HepG2 (cell line): ENCODE measurements around the gene TBC1D16. TPM values are rescaled to one million over a fixed set of nuclear protein-coding genes. Genes with fewer than 3 reads are reported as not detected.

ENCODE experiments used
- ATAC-seq: fragments of 200-7000 bp; cut with Tn5 transposase; 3 replicates; pipeline ENCODE4 v1.9.1; 2020; ENCODE audit warnings: mild to moderate bottlenecking, moderate library complexity
- BruUV-seq: library from RNA; stranded (reverse); fragments of 400-500 nt; replicated peaks from 2 replicates; lab custom pipeline; 2021; lab: Mats Ljungman, UMichigan
- CTCF ChIA-PET: fragments of 300-600 bp; formaldehyde crosslinking; extraction: SDS; loops from one replicate; lab custom pipeline; 2021; ENCODE audit warnings: low total read pairs, inconsistent platforms, low intra/inter-chr PET ratio; lab: Yijun Ruan, JAX
- POLR2A ChIA-PET: fragments of 350-600 bp; sonication (Branson Sonifier 250); formaldehyde crosslinking; loops from one replicate; lab custom pipeline; 2020; ENCODE audit warnings: antibody characterized with exemption, inconsistent platforms; lab: Yijun Ruan, JAX
- DNase-seq: peaks from one replicate; pipeline ENCODE4 v3.0.0-alpha.2; 2015; ENCODE audit warnings: low spot score
- FAIRE-seq: peaks from 3 replicates; lab custom pipeline; 2011; peaks lifted over from hg19 to GRCh38; lab: Jason Lieb, UNC
- H2AFZ ChIP-seq: one replicate; pipeline ENCODE4 v1.6.1; 2011; ENCODE audit warnings: low read length, inconsistent platforms
- H3K27ac ChIP-seq: fragments of 300-600 bp; 3 replicates; pipeline ENCODE4 v1.8.0; 2011; ENCODE audit warnings: mixed run types, mild to moderate bottlenecking, mixed read lengths, low read length, inconsistent platforms; ENCODE audit not compliant: insufficient read depth; ENCODE audit errors: extremely low read length
- H3K27me3 ChIP-seq, 2 experiments: fragments of 200-600 bp in 1 of 2; 2 replicates in 1 of 2; 3 replicates in 1 of 2; pipeline versions ENCODE4 v1.6.0 to v1.8.0; 2011; ENCODE audit warnings: low read length in 2 of 2, mild to moderate bottlenecking in 2 of 2, moderate library complexity in 2 of 2, inconsistent platforms in 1 of 2; ENCODE audit not compliant: insufficient read depth in 2 of 2, control insufficient read depth in 1 of 2
- H3K36me3 ChIP-seq, 2 experiments: fragments of 200-600 bp in 1 of 2; replicated peaks in 1 of 2; 2 replicates in 1 of 2; 3 replicates in 1 of 2; pipeline versions ENCODE4 v1.5.1 to v1.8.0; 2011; ENCODE audit warnings: low read length in 2 of 2, inconsistent platforms in 1 of 2; ENCODE audit not compliant: insufficient read depth in 2 of 2, control insufficient read depth in 1 of 2
- H3K4me1 ChIP-seq: 2 replicates; pipeline ENCODE4 v1.5.1; 2012; ENCODE audit warnings: low read length, inconsistent platforms; ENCODE audit not compliant: insufficient read depth
- H3K4me2 ChIP-seq: 2 replicates; pipeline ENCODE4 v1.6.0; 2011; ENCODE audit warnings: low read depth, low read length, inconsistent platforms
- H3K4me3 ChIP-seq, 3 experiments: fragments of 200-600 bp in 1 of 3; sonication (generic), shearing (Covaris generic) in 1 of 3; replicated peaks in 1 of 3; 2 replicates each; pipeline ENCODE4 v1.5.1; 2011 to 2016; ENCODE audit warnings: low read length in 3 of 3, inconsistent platforms in 2 of 3, low read depth in 2 of 3, mild to moderate bottlenecking in 2 of 3, control low read depth in 1 of 3, mixed read lengths in 1 of 3; ENCODE audit not compliant: insufficient read depth in 1 of 3
- H3K79me2 ChIP-seq: one replicate; pipeline ENCODE4 v1.6.1; 2011; ENCODE audit warnings: low read length, inconsistent platforms; ENCODE audit not compliant: insufficient read depth
- H3K9ac ChIP-seq: 2 replicates; pipeline ENCODE4 v1.6.0; 2011; ENCODE audit warnings: mild to moderate bottlenecking, low read depth, low read length, inconsistent platforms; ENCODE audit not compliant: insufficient read depth
- H3K9me3 ChIP-seq: 2 replicates; pipeline ENCODE4 v1.5.1; 2012; ENCODE audit warnings: mild to moderate bottlenecking, low read length
- H4K20me1 ChIP-seq: 2 replicates; pipeline ENCODE4 v1.6.0; 2011; ENCODE audit warnings: inconsistent platforms, mild to moderate bottlenecking, low read length, moderate library complexity; ENCODE audit not compliant: insufficient read depth
- AGO2 ChIP-seq: fragments of 200-400 bp; formaldehyde crosslinking; optimal IDR thresholded peaks from 2 replicates; pipeline ENCODE3; 2017; ENCODE audit warnings: mild to moderate bottlenecking, low read depth, low read length, moderate library complexity
- BCL6 ChIP-seq: IDR thresholded peaks from 2 replicates; pipeline ENCODE4 v1.6.1; 2016; ENCODE audit warnings: missing genetic modification reagents, missing compliant biosample characterization
- FOXM1 ChIP-seq: sonication (generic); formaldehyde crosslinking; IDR thresholded peaks from 2 replicates; pipeline ENCODE4 v1.5.0; 2020; ENCODE audit warnings: missing genetic modification reagents
- FOXO4 ChIP-seq: sonication (generic); formaldehyde crosslinking; conservative IDR thresholded peaks from 2 replicates; pipeline ENCODE4 v1.8.1; 2023; ENCODE audit warnings: missing genetic modification reagents
- KLF9 ChIP-seq: IDR thresholded peaks from 2 replicates; pipeline ENCODE4 v1.6.1; 2016; ENCODE audit warnings: low read depth
- SNRNP70 ChIP-seq: fragments of 200-400 bp; formaldehyde crosslinking; IDR thresholded peaks from 2 replicates; pipeline ENCODE4 v1.6.1; 2017; ENCODE audit warnings: mild to moderate bottlenecking, low read depth, low read length, moderate library complexity
- SOX6 ChIP-seq, 2 experiments: fragments of 450-650 bp in 1 of 2; sonication (generic) in 1 of 2; formaldehyde crosslinking in 1 of 2; IDR thresholded peaks; 2 replicates each; pipeline versions ENCODE4 v1.4.0 to v1.6.1; 2017 to 2020; ENCODE audit warnings: antibody characterized with exemption in 1 of 2, mild to moderate bottlenecking in 1 of 2, missing genetic modification reagents in 1 of 2
- SP4 ChIP-seq: sonication (generic); formaldehyde crosslinking; IDR thresholded peaks from 2 replicates; pipeline ENCODE4 v1.8.1; 2023; ENCODE audit warnings: mild to moderate bottlenecking, missing genetic modification reagents
- TFDP1 ChIP-seq: IDR thresholded peaks from 2 replicates; pipeline ENCODE4 v1.6.1; 2016; ENCODE audit warnings: missing compliant biosample characterization, missing genetic modification reagents, borderline replicate concordance
- WIZ ChIP-seq: sonication (generic); formaldehyde crosslinking; IDR thresholded peaks from 2 replicates; pipeline ENCODE4 v1.5.1; 2020; ENCODE audit warnings: mild to moderate bottlenecking, missing genetic modification reagents
- ZC3H4 ChIP-seq: sonication (generic); formaldehyde crosslinking; IDR thresholded peaks from 2 replicates; pipeline ENCODE4 v1.4.0; 2020; ENCODE audit warnings: missing genetic modification reagents, borderline replicate concordance
- ZMYM2 ChIP-seq: sonication (generic); formaldehyde crosslinking; IDR thresholded peaks from 2 replicates; pipeline ENCODE4 v1.8.0; 2022; ENCODE audit warnings: mild to moderate bottlenecking, missing genetic modification reagents
- ZNF512B ChIP-seq: sonication (generic); formaldehyde crosslinking; IDR thresholded peaks from 2 replicates; pipeline ENCODE4 v1.5.1; 2020; ENCODE audit warnings: missing genetic modification reagents, mild to moderate bottlenecking, borderline replicate concordance
- ZNF564 ChIP-seq: sonication (generic); formaldehyde crosslinking; IDR thresholded peaks from 2 replicates; pipeline ENCODE4 v1.8.1; 2023; ENCODE audit warnings: mild to moderate bottlenecking, missing genetic modification reagents
- ZNF75D ChIP-seq: sonication (generic); formaldehyde crosslinking; IDR thresholded peaks from 2 replicates; pipeline ENCODE4 v1.8.1; 2023; ENCODE audit warnings: missing genetic modification reagents, mild to moderate bottlenecking, borderline replicate concordance
- ZNF766 ChIP-seq: sonication (generic); formaldehyde crosslinking; IDR thresholded peaks from 2 replicates; pipeline ENCODE4 v1.5.0; 2020; ENCODE audit warnings: missing genetic modification reagents, borderline replicate concordance
- WGBS: methylation state at CpG from one replicate; pipeline ENCODE4 v1.1.6; 2017; ENCODE audit warnings: low lambda C conversion rate; 5-methylcytosine and 5-hydroxymethylcytosine counted together
- in situ Hi-C: cut with HindIII; loops from 2 replicates; pipeline ENCODE4 v1.10.0; 2017; ENCODE audit warnings: low pct_unique_long_range_greater_than_20kb; ENCODE audit not compliant: extremely low pct_ligation_motif_present
- intact Hi-C: fragments of 100-400 bp; cut with micrococcal nuclease; formaldehyde crosslinking; loops from one replicate; pipeline ENCODE4 v1.10.0; 2022; ENCODE audit not compliant: unreplicated experiment
- polyA plus RNA-seq, 8 experiments: library from polyadenylated mRNA; depleted of rRNA in 3 of 8; stranded (reverse) in 7 of 8; unstranded in 1 of 8; fragments of >200 nt; fragmentation: Illumina TruSeq in 4 of 8; extraction: Trizol in 4 of 8; gene quantifications; 2 replicates each; pipeline versions ENCODE4 v1.2.1 to v1.2.3, GENCODE V29; 2011 to 2016; ENCODE audit warnings: low read depth in 4 of 8, missing spikeins in 1 of 8, mixed read lengths in 1 of 8; ENCODE audit not compliant: insufficient read depth in 1 of 8
- total RNA-seq, 5 experiments: library from RNA; depleted of rRNA; stranded (reverse); fragments of >200 nt; fragmentation: Illumina TruSeq; extraction: Trizol; gene quantifications; 2 replicates each; pipeline ENCODE4 v1.2.3, GENCODE V29; 2016; ENCODE audit warnings: low read depth in 1 of 5

TBC1D16 gene
- total and polyA plus RNA-seq, 2 of the 13 experiments (the other 11 are each of a cell fraction or from before 2014, with no cell fraction given): 14.9 to 24.9 TPM

GRCh38 chr17:79952901-79953300 is 82.8 kb downstream of the TBC1D16 start (continued):
- TF ChIP-seq SOX6 (IDR thresholded peaks at IDR 0.05): no peak
- 0 out of 2 replicates have a peak, but pooled peaks have one; percentile 14 for TF ChIP-seq SOX6 (CRISPR knock-in tag; IDR thresholded peaks at IDR 0.05)
- TF ChIP-seq ZNF564 (CRISPR knock-in tag): no peak
- 0 out of 2 replicates have a peak, but pooled peaks have one; percentile 15 for TF ChIP-seq ZNF75D (CRISPR knock-in tag)

GRCh38 chr17:79952265-79952877 is 83.3 kb downstream of the TBC1D16 start:
- BruUV-seq: no TSS peak
- Histone ChIP-seq H3K27ac (no peak overlapping the region), H3K4me2 (no peak overlapping the region), H3K27me3 (no peaks in the 10 kb centered on the region), H3K36me3 (peaks cover 13 to 23% of the 10 kb centered on the region in 2 experiments), H3K4me3 (no peak overlapping the region), H3K79me2 (no peaks in the 10 kb centered on the region), H4K20me1 (no peaks in the 10 kb centered on the region), H3K9me3 (no peaks in the 10 kb centered on the region), H2AFZ (no peak overlapping the region), H3K4me1 (peaks cover 26% of the 10 kb centered on the region), H3K9ac (no peak overlapping the region)
- in situ Hi-C loops (no loop called here), intact Hi-C loops (no loop called here)
- ChIA-PET CTCF (no interaction called here), POLR2A (interaction anchor here (1.0 to 2.1 kb wide), 3 partner anchors 20 to 35 kb away, joined by 3 to 6 read pairs (median 3); no protein-coding TSS in a partner anchor)
- no peak for FAIRE-seq
- DNase-seq: no peak
- ATAC-seq: no peak; the same call in 2 of the 3 replicates
- WGBS: 95% methylated on average over 23 of the region's 36 CpGs
- TF ChIP-seq AGO2: peak; percentile 22
- TF ChIP-seq WIZ (CRISPR knock-in tag): no peak
- no peak for TF ChIP-seq ZNF512B
- TF ChIP-seq ZNF766 (CRISPR knock-in tag): no peak
- no peak for TF ChIP-seq BCL6 (CRISPR knock-in tag)
- TF ChIP-seq KLF9: no peak
- no peak for TF ChIP-seq SP4
- no peak for TF ChIP-seq FOXM1 (CRISPR knock-in tag)
- TF ChIP-seq TFDP1: no peak
- TF ChIP-seq ZMYM2 (CRISPR knock-in tag): no peak
- TF ChIP-seq ZC3H4 (CRISPR knock-in tag): no peak
- no peak for TF ChIP-seq SNRNP70
- TF ChIP-seq FOXO4: no peak
